Mesendoderm (in vitro differentiated cells): ENCODE results near the gene GAK.

ENCODE experiments used
- DNase-seq: peaks from one replicate; pipeline ENCODE4 v3.0.0; 2013
- H2AK5ac ChIP-seq: 2 replicates; pipeline ENCODE4 v1.6.1; 2013; ENCODE audit warnings: low read length, inconsistent platforms
- H2BK120ac ChIP-seq: 2 replicates; pipeline ENCODE4 v1.6.1; 2013; ENCODE audit warnings: low read depth, mild to moderate bottlenecking, low read length, moderate library complexity, mixed read lengths
- H2BK15ac ChIP-seq: replicated peaks from 2 replicates; pipeline ENCODE4 v1.6.1; 2013; ENCODE audit warnings: low read depth, mild to moderate bottlenecking, moderate library complexity
- H2BK5ac ChIP-seq: 2 replicates; pipeline ENCODE4 v1.6.1; 2013; ENCODE audit warnings: low read length, inconsistent platforms
- H3K18ac ChIP-seq: 2 replicates; pipeline ENCODE4 v1.6.1; 2013; ENCODE audit warnings: mild to moderate bottlenecking, low read length, mixed read lengths
- H3K23ac ChIP-seq: one replicate; pipeline ENCODE4 v1.6.1; 2013; ENCODE audit warnings: low read length
- H3K27ac ChIP-seq: 2 replicates; pipeline ENCODE4 v1.5.1; 2013; ENCODE audit warnings: low read depth, mild to moderate bottlenecking, inconsistent platforms, low read length, moderate library complexity
- H3K27me3 ChIP-seq: 2 replicates; pipeline ENCODE4 v1.6.1; 2013; ENCODE audit warnings: low read length, control low read depth, mild to moderate bottlenecking, inconsistent platforms; ENCODE audit not compliant: insufficient read depth, poor library complexity
- H3K36me3 ChIP-seq: 2 replicates; pipeline ENCODE4 v1.6.1; 2013; ENCODE audit warnings: low read length, inconsistent platforms; ENCODE audit not compliant: control insufficient read depth, insufficient read depth
- H3K4ac ChIP-seq: one replicate; pipeline ENCODE4 v1.6.1; 2013; ENCODE audit warnings: low read depth, mild to moderate bottlenecking, low read length, moderate library complexity
- H3K4me1 ChIP-seq: 2 replicates; pipeline ENCODE4 v1.6.1; 2013; ENCODE audit warnings: low read depth, low read length, inconsistent platforms; ENCODE audit not compliant: control insufficient read depth
- H3K4me2 ChIP-seq: 2 replicates; pipeline ENCODE4 v1.6.1; 2013; ENCODE audit warnings: low read length
- H3K4me3 ChIP-seq: 2 replicates; pipeline ENCODE4 v1.5.1; 2013; ENCODE audit warnings: mild to moderate bottlenecking, low read length
- H3K56ac ChIP-seq: one replicate; pipeline ENCODE4 v1.6.1; 2013; ENCODE audit warnings: low read length
- H3K79me1 ChIP-seq: 2 replicates; pipeline ENCODE4 v1.6.1; 2013; ENCODE audit warnings: low read length, inconsistent platforms
- H3K79me2 ChIP-seq: 2 replicates; pipeline ENCODE4 v1.6.1; 2013; ENCODE audit warnings: mild to moderate bottlenecking, low read length; ENCODE audit not compliant: control insufficient read depth, insufficient read depth
- H3K9ac ChIP-seq: 2 replicates; pipeline ENCODE4 v1.6.1; 2013; ENCODE audit warnings: low read length, inconsistent platforms
- H4K5ac ChIP-seq: one replicate; pipeline ENCODE4 v1.6.1; 2013; ENCODE audit warnings: low read length
- H4K8ac ChIP-seq: one replicate; pipeline ENCODE4 v1.6.1; 2013; ENCODE audit warnings: low read depth, mild to moderate bottlenecking, control low read depth, low read length, moderate library complexity
- WGBS: extraction: QIAGEN DNeasy Blood & Tissue Kit; methylation state at CpG from one replicate; pipeline ENCODE4 v1.1.7; 2013; ENCODE audit warnings: low lambda C conversion rate, missing lambda C conversion rate; ENCODE audit not compliant: insufficient coverage; ENCODE audit errors: extremely low coverage; 5-methylcytosine and 5-hydroxymethylcytosine counted together

GAK gene

DNA sequence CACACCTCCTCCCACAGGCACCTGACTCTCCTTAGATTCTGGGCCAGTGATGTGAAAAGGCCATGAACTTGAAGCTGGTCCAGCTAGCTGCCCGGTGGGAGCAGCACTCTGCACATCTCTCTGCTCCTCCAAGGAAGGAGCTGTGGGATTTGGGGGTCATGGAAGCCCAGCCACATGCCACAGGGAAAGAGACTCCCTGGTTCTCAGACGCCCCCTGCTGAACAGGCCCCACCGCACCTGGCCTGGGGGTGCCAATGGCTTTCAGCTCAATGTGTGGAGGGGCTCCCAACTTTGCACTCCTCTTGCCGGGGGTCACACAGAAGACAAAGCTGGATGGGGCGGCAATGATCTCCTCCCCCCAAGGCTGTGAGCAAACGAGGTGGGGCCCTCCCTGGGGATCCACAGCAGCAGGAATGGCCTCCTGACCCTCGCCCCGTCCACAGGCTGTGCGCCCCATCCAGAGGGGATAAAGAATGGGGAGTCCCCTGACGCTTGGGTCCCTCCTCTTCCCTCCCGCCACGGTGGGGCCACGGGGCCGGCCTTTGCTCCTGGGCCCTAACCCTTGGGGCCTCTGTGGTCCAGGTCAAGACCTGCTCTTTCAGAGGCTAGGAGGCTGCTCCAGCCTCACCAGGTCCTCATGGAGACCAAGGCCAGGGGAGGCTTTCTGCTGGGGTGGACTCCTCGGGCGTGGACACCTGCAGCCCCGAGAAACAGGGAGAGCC is 51.3 kb downstream of the GAK start:
- no peak overlapping the region for H2BK5ac ChIP-seq
- no peak overlapping the region for H3K18ac ChIP-seq
- no peak for DNase-seq
- H3K79me1 ChIP-seq: no peaks in the 10 kb centered on the region
- H3K36me3 ChIP-seq: peaks cover 2% of the 10 kb centered on the region
- no peak overlapping the region for H3K4ac ChIP-seq
- no CpG with 5 or more reads among the region's 17 CpGs for WGBS
- no peaks in the 10 kb centered on the region for H3K4me1 ChIP-seq
- H4K8ac ChIP-seq: no peak overlapping the region
- no peak overlapping the region for H3K56ac ChIP-seq
- no peaks in the 10 kb centered on the region for H3K27me3 ChIP-seq
- H3K9ac ChIP-seq: no peak overlapping the region
- H3K79me2 ChIP-seq: no peaks in the 10 kb centered on the region
- H2BK120ac ChIP-seq: no peak overlapping the region
- no peak overlapping the region for H3K23ac ChIP-seq
- no peak overlapping the region for H4K5ac ChIP-seq
- H3K4me2 ChIP-seq: no peak overlapping the region
- no peak overlapping the region for H3K27ac ChIP-seq
- no peak overlapping the region for H2BK15ac ChIP-seq
- H2AK5ac ChIP-seq: no peak overlapping the region
- H3K4me3 ChIP-seq: no peak overlapping the region

DNA sequence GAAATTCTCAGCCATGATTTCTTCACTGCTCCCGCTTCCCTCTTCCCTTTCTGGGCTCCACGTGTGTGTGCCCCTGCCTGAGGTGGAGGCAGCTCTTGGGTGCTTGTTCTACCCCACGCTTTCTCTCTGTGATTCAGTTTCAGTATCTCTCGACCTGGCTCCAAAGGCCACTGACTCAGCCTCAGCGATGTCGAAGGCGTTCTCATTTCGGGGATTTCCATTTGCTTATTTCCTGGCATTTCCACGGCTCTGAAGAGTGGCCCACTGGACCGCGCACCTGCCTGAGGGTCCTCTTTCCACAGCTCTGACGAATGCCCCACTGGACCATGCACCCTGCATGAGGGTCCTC is 52.4 kb downstream of the GAK start:
- no CpG with 5 or more reads among the region's 12 CpGs for WGBS
- H3K56ac ChIP-seq: no peak overlapping the region

DNA sequence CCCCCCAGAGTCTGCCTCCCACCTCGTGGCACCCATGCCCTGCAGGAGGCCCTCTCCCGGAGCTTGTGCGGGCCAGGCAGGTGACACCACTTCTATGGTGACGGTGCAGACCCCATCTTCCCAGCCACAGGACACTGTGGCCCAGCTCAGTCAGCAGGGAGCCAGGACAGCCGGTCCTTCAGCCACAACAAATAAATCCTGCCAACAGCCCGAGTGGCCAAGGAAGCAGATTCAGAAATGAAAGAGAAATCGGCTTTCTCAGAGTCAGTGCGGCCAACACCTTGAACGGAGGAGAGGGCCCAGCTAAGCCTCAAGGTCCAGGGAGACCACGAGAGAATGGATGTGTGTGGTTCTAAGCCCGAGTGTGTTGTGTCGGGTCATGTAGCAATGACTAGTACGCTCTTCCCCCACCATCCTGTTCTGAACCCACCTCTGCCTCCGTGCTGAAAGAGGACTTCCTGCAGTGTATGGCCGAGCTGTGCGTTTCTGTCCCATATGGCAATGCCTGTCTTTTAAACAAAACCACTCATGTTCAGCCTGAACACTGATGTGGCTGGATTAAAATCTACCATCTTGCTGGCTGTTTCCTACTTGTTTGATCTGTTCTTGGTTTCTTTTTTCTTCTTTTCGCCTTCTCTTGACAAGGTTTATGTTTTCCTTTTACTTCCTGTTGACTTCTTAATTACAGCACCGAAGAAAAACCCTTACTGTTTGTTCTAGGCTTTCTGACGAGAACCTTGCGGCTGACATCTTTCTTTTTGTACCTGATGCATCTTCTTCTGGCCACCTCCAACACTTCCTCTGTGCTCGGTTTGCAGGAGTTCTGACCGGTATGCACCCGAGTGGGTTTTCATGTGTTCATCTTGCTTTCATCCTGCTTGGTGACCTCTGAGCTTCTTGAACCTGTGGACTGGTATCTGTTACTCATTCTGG is 53.1 kb downstream of the GAK start:
- no peak overlapping the region for H3K4me3 ChIP-seq
- no peak overlapping the region for H3K23ac ChIP-seq
- H3K27me3 ChIP-seq: no peaks in the 10 kb centered on the region
- H2BK15ac ChIP-seq: no peak overlapping the region
- DNase-seq: no peak
- no peak overlapping the region for H3K9ac ChIP-seq
- H2AK5ac ChIP-seq: no peak overlapping the region
- H3K79me2 ChIP-seq: no peaks in the 10 kb centered on the region
- no peak overlapping the region for H3K18ac ChIP-seq
- H3K79me1 ChIP-seq: no peaks in the 10 kb centered on the region
- WGBS: no CpG with 5 or more reads among the region's 23 CpGs
- no peak overlapping the region for H4K8ac ChIP-seq
- H3K4me2 ChIP-seq: no peak overlapping the region
- H3K4me1 ChIP-seq: no peaks in the 10 kb centered on the region
- no peak overlapping the region for H4K5ac ChIP-seq
- no peak overlapping the region for H3K27ac ChIP-seq
- no peak overlapping the region for H2BK120ac ChIP-seq
- no peak overlapping the region for H3K56ac ChIP-seq
- H3K4ac ChIP-seq: no peak overlapping the region
- no peak overlapping the region for H2BK5ac ChIP-seq
- H3K36me3 ChIP-seq: peaks cover 3% of the 10 kb centered on the region

More for the DNA sequence above, 52.4 kb downstream of the GAK start:
- no peaks in the 10 kb centered on the region for H3K79me2 ChIP-seq
- no peak overlapping the region for H3K4me3 ChIP-seq
- no peak overlapping the region for H2AK5ac ChIP-seq
- no peak overlapping the region for H3K4ac ChIP-seq
- no peak overlapping the region for H3K27ac ChIP-seq
- H3K9ac ChIP-seq: no peak overlapping the region
- no peak overlapping the region for H2BK15ac ChIP-seq
- H3K4me1 ChIP-seq: no peaks in the 10 kb centered on the region
- peaks cover 2% of the 10 kb centered on the region for H3K36me3 ChIP-seq
- H3K27me3 ChIP-seq: no peaks in the 10 kb centered on the region
- no peak overlapping the region for H3K23ac ChIP-seq
- no peaks in the 10 kb centered on the region for H3K79me1 ChIP-seq
- no peak for DNase-seq
- no peak overlapping the region for H3K4me2 ChIP-seq
- H3K18ac ChIP-seq: no peak overlapping the region
- H2BK120ac ChIP-seq: no peak overlapping the region
- no peak overlapping the region for H2BK5ac ChIP-seq
- H4K5ac ChIP-seq: no peak overlapping the region
- no peak overlapping the region for H4K8ac ChIP-seq

GRCh38 chr4:877502-877901 is 54.6 kb downstream of the GAK start:
- no peak overlapping the region for H3K4ac ChIP-seq
- DNase-seq: no peak
- no CpG with 5 or more reads among the region's 25 CpGs for WGBS

GRCh38 chr4:876780-877179 is 55.3 kb downstream of the GAK start:
- Histone ChIP-seq H2BK5ac (no peak overlapping the region), H3K23ac (no peak overlapping the region), H3K36me3 (peaks cover 6% of the 10 kb centered on the region), H2BK15ac (no peak overlapping the region), H3K79me1 (no peaks in the 10 kb centered on the region), H2BK120ac (no peak overlapping the region), H3K27me3 (no peaks in the 10 kb centered on the region), H4K8ac (no peak overlapping the region), H3K79me2 (no peaks in the 10 kb centered on the region), H3K9ac (no peak overlapping the region), H3K27ac (no peak overlapping the region), H3K4ac (no peak overlapping the region), H3K4me1 (no peaks in the 10 kb centered on the region), H3K4me3 (no peak overlapping the region), H2AK5ac (no peak overlapping the region), H3K18ac (no peak overlapping the region), H3K4me2 (no peak overlapping the region), H3K56ac (no peak overlapping the region), H4K5ac (no peak overlapping the region)
- WGBS: no CpG with 5 or more reads among the region's 24 CpGs
- DNase-seq: peak; percentile 16

More at GRCh38 chr4:877502-877901, 54.6 kb downstream of the GAK start:
- H3K79me2 ChIP-seq: no peaks in the 10 kb centered on the region
- H3K18ac ChIP-seq: no peak overlapping the region
- no peak overlapping the region for H3K9ac ChIP-seq
- H3K27ac ChIP-seq: no peak overlapping the region
- no peak overlapping the region for H2BK5ac ChIP-seq
- no peaks in the 10 kb centered on the region for H3K27me3 ChIP-seq
- no peak overlapping the region for H3K4me3 ChIP-seq
- H3K56ac ChIP-seq: no peak overlapping the region
- H4K5ac ChIP-seq: no peak overlapping the region
- no peak overlapping the region for H3K23ac ChIP-seq
- H3K79me1 ChIP-seq: no peaks in the 10 kb centered on the region
- H3K36me3 ChIP-seq: peaks cover 6% of the 10 kb centered on the region
- no peak overlapping the region for H2BK15ac ChIP-seq
- no peak overlapping the region for H3K4me2 ChIP-seq
- no peak overlapping the region for H2AK5ac ChIP-seq
- H4K8ac ChIP-seq: no peak overlapping the region
- no peak overlapping the region for H2BK120ac ChIP-seq
- H3K4me1 ChIP-seq: no peaks in the 10 kb centered on the region
